Activated CD8-positive, alpha-beta T cell treated with anti-CD3 and anti-CD28 coated beads for 36 hours (primary cell): ENCODE results near the gene TNFRSF9. TPM values are rescaled to one million over a fixed set of nuclear protein-coding genes. Genes with fewer than 3 reads are reported as not detected.

Experiments used
- ATAC-seq: fragments of 200-7000 bp; cut with Tn5 transposase; one replicate; pipeline ENCODE4 v1.10.0; 2021; ENCODE audit warnings: mild to moderate bottlenecking, moderate library complexity
- CTCF ChIA-PET: fragments of 350-600 bp; sonication (Branson Sonifier 250); formaldehyde crosslinking; loops from one replicate; lab custom pipeline; 2021; ENCODE audit warnings: antibody characterized with exemption; lab: Charles Lee
- POLR2A ChIA-PET: fragments of 350-600 bp; sonication (Branson Sonifier 250); formaldehyde crosslinking; loops from one replicate; lab custom pipeline; 2021; ENCODE audit warnings: antibody characterized with exemption; lab: Charles Lee
- DNase-seq: peaks from one replicate; pipeline ENCODE4 v3.0.0-alpha.2; 2020
- H3K27ac Mint-ChIP-seq: one replicate; pipeline ENCODE4 v1.8.0; 2021; ENCODE audit warnings: mild to moderate bottlenecking, mixed read lengths
- H3K27me3 Mint-ChIP-seq: one replicate; pipeline ENCODE4 v1.8.0; 2021; ENCODE audit warnings: mixed read lengths
- H3K36me3 Mint-ChIP-seq: one replicate; pipeline ENCODE4 v1.8.0; 2021; ENCODE audit warnings: low read depth, mixed read lengths
- H3K4me1 Mint-ChIP-seq: one replicate; pipeline ENCODE4 v1.8.0; 2021; ENCODE audit warnings: low read depth, mixed read lengths
- H3K4me3 Mint-ChIP-seq: one replicate; pipeline ENCODE4 v1.8.0; 2021; ENCODE audit warnings: mild to moderate bottlenecking, moderate library complexity, mixed read lengths
- H3K9me3 Mint-ChIP-seq: one replicate; pipeline ENCODE4 v1.8.0; 2021; ENCODE audit warnings: mixed read lengths
- intact Hi-C: fragments of 100-400 bp; cut with micrococcal nuclease; formaldehyde crosslinking; loops from one replicate; pipeline ENCODE4 v1.10.0; 2022
- total RNA-seq, 2 experiments: library from RNA; stranded (reverse); gene quantifications; one replicate each; pipeline ENCODE4 v1.2.3, GENCODE V29; 2021
- TF ChIP-seq, protein P1 (sequence below): fragments of 200-600 bp; IDR thresholded peaks from one replicate; pipeline ENCODE4 v1.8.0; 2022; ENCODE audit warnings: antibody characterized with exemption, mild to moderate bottlenecking

TNFRSF9 gene
- total RNA-seq, 2 experiments from 2014 or later: 214 to 219 TPM

DNA sequence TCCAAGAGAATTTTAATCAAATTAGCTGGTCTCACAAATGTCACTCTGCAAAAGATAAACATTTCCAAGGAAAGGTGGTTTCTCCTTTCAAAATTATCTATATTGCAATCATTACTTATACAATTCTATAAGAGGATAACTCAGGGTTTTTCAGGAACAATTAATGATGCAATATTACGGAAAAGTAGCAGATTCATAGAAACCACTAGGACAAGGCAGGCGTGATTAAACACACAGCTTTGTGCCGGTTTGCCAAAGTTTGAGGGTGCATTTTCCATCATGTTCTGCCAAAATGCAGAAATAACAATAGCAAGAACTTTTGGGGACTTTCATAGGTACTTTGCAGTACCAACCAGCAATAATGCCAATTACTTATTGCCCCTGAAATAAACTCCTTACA lies 605 bp downstream of the TNFRSF9 start:
- no peak for DNase-seq
- H3K9me3 Mint-ChIP-seq: no peaks in the 10 kb centered on the region
- peak overlapping the region; percentile 87 for H3K4me3 Mint-ChIP-seq
- POLR2A ChIA-PET: interaction anchor here (0.7 to 9.2 kb wide), 6 partner anchors 8 to 24 kb away, joined by 3 to 65 read pairs (median 13); partner anchors contain the start of gene PARK7
- TF ChIP-seq, protein P1, sequence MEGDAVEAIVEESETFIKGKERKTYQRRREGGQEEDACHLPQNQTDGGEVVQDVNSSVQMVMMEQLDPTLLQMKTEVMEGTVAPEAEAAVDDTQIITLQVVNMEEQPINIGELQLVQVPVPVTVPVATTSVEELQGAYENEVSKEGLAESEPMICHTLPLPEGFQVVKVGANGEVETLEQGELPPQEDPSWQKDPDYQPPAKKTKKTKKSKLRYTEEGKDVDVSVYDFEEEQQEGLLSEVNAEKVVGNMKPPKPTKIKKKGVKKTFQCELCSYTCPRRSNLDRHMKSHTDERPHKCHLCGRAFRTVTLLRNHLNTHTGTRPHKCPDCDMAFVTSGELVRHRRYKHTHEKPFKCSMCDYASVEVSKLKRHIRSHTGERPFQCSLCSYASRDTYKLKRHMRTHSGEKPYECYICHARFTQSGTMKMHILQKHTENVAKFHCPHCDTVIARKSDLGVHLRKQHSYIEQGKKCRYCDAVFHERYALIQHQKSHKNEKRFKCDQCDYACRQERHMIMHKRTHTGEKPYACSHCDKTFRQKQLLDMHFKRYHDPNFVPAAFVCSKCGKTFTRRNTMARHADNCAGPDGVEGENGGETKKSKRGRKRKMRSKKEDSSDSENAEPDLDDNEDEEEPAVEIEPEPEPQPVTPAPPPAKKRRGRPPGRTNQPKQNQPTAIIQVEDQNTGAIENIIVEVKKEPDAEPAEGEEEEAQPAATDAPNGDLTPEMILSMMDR: no peak
- H3K27me3 Mint-ChIP-seq: no peaks in the 10 kb centered on the region
- CTCF ChIA-PET: interaction anchor here (0.9 to 1.6 kb wide), 6 partner anchors 8 to 273 kb away, joined by 3 to 9 read pairs (median 4); no protein-coding TSS in a partner anchor
- no peak for ATAC-seq
- H3K27ac Mint-ChIP-seq: peak overlapping the region; percentile 97
- intact Hi-C loops: no loop called here
- H3K4me1 Mint-ChIP-seq: peaks cover 60% of the 10 kb centered on the region
- peaks cover 51% of the 10 kb centered on the region for H3K36me3 Mint-ChIP-seq

DNA sequence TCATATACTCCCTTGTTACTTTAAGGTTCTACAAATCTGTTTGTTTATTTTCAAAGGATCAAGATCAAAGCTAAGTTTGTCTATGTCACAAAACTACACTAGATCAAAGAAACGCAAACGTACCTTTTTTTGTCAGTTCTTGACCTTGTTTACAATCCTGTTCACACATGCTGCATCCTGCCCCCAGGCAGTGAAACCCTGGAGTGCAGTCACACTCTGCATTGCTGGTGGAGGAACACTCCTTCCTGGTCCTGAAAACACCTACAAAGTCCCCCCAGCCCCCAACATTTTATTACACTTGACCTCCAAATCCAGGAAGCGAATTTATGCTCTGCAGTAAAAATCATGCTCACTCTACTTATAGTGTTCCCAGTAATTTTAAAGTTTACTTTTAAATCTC lies 2.6 kb downstream of the TNFRSF9 start:
- ChIA-PET CTCF (interaction anchor here (1.5 kb wide), 1 partner anchor 11 kb away, joined by 6 read pairs; no protein-coding TSS in a partner anchor), POLR2A (interaction anchor here (0.7 to 9.2 kb wide), 3 partner anchors 16 to 22 kb away, joined by 3 to 65 read pairs (median 4); no protein-coding TSS in a partner anchor)
- Mint-ChIP-seq H3K9me3 (no peaks in the 10 kb centered on the region), H3K27me3 (no peaks in the 10 kb centered on the region), H3K27ac (peak overlapping the region; percentile 97), H3K4me3 (peak overlapping the region; percentile 87), H3K4me1 (peaks cover 58% of the 10 kb centered on the region), H3K36me3 (peaks cover 68% of the 10 kb centered on the region)
- intact Hi-C loops: no loop called here
- no peak for DNase-seq
- TF ChIP-seq, protein P1: no peak
- ATAC-seq: no peak

DNA sequence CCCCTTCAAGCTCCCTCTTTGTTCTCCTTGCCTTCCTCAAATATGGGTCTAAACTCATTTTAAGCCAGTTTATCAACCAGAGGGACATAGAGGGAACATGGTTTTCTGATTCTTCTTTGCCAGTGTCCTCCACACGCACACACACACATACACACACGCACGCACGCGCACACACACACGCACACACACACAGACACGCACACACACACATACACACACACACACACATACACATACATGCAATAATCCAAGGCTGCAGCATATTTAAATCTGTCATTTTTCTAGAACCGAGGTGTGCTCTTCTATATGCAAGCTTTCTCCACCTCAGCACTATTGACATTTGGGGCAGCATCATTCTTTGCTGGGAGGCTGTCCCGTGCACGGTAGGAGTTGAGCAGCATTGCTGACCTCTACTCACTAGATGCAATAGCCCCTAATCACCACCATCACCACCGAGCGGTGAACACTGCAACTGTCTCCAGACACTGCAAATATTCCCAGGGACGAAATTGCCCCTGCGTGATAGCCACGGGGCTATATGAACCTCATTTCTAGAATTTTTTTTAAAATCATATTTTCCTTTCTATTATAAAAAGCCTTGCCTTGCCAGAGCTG lies 8.0 kb downstream of the TNFRSF9 start:
- ChIA-PET CTCF (interaction anchor here (0.8 to 1.0 kb wide), 2 partner anchors 7 to 10 kb away, joined by 3 read pairs; partner anchors contain the start of gene TNFRSF9), POLR2A (interaction anchor here (0.6 to 3.1 kb wide), 5 partner anchors 8 to 898 kb away, joined by 3 to 32 read pairs (median 5); partner anchors contain the start of gene TNFRSF9)
- ATAC-seq (no peak), DNase-seq (no peak)
- Mint-ChIP-seq H3K4me1 (peaks cover 75% of the 10 kb centered on the region), H3K36me3 (peaks cover 93% of the 10 kb centered on the region), H3K27ac (peak overlapping the region; percentile 93), H3K4me3 (peak overlapping the region; percentile 55), H3K9me3 (no peaks in the 10 kb centered on the region), H3K27me3 (no peaks in the 10 kb centered on the region)
- TF ChIP-seq, protein P1: no peak
- intact Hi-C loops: no loop called here

DNA sequence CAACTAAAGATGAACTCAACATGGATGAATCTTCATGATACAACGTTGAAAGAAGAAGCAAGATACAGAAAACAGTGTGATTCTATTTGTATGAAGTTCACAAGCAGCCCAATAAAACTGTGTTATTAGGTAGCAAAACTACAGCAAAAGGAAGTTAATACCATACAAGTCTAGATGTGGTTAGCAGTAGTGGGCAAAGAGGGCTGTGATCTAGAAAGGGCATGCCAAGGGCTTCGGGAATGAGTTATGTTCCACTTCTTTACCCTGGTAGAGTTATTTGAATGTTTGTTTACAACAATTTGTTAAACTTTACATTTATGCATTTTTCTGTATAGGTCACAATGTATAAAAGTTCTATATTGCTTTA lies 9.2 kb downstream of the TNFRSF9 start:
- peaks cover 77% of the 10 kb centered on the region for H3K4me1 Mint-ChIP-seq
- DNase-seq (no peak), ATAC-seq (peak; percentile 32)
- ChIA-PET CTCF (interaction anchor here (1.0 to 1.6 kb wide), 3 partner anchors 9 to 18 kb away, joined by 3 to 5 read pairs (median 3); partner anchors contain the start of gene TNFRSF9), POLR2A (interaction anchor here (0.9 to 3.1 kb wide), 5 partner anchors 8 to 17 kb away, joined by 3 to 32 read pairs (median 12); partner anchors contain the start of gene TNFRSF9)
- TF ChIP-seq, protein P1: no peak
- no peaks in the 10 kb centered on the region for H3K27me3 Mint-ChIP-seq
- H3K4me3 Mint-ChIP-seq: peak overlapping the region; percentile 55
- intact Hi-C loops: no loop called here
- no peaks in the 10 kb centered on the region for H3K9me3 Mint-ChIP-seq
- H3K36me3 Mint-ChIP-seq: peaks cover 94% of the 10 kb centered on the region
- peak overlapping the region; percentile 93 for H3K27ac Mint-ChIP-seq
